ENCODE data around the gene NCBP2L. TPM values are rescaled to one million over a fixed set of nuclear protein-coding genes. Genes with fewer than 3 reads are reported as not detected.
A peak's percentile ranks its signal among the peaks of the same experiment; 100 is the strongest.

The NCBP2L gene
- total RNA-seq = not detected in 2 replicates

- DNase-seq (ENCODE audit: low read depth in 2 of 2) = no peak
Observed at GRCh38 chrX:107777536-107777832, at the start of gene NCBP2L. Gene NCBP2L, plus strand, starts transcription at chrX:107777733. Its CDS starts 16,488 bp downstream, at chrX:107794221.

GRCh38 chrX:107728371-107729099 lies 49.0 kb upstream of the NCBP2L start:
- DNase-seq (ENCODE audit: low read depth in 2 of 2) = no peak

GRCh38 chrX:107729558-107730297 lies 47.8 kb upstream of the NCBP2L start:
- DNase-seq (ENCODE audit: low read depth in 2 of 2) = peak in 1 of 2 donors; percentile 50

- DNase-seq (ENCODE audit: low read depth in 2 of 2) = no peak
Observed at GRCh38 chrX:107730298-107730655, 47.3 kb upstream of the NCBP2L start.

GRCh38 chrX:107730991-107731766 lies 46.4 kb upstream of the NCBP2L start:
- DNase-seq (ENCODE audit: low read depth in 2 of 2) = peak; percentile 45 to 79

- peak in 1 of 2 donors; percentile 87 for DNase-seq (ENCODE audit: low read depth in 2 of 2)
Observed at GRCh38 chrX:107731831-107732502, 45.6 kb upstream of the NCBP2L start.

- no peak for DNase-seq (ENCODE audit: low read depth in 2 of 2)
Observed at GRCh38 chrX:107733686-107734085, 43.8 kb upstream of the NCBP2L start.

GRCh38 chrX:107734646-107735045 lies 42.9 kb upstream of the NCBP2L start:
- peak; percentile 53 to 74 for DNase-seq (ENCODE audit: low read depth in 2 of 2)

GRCh38 chrX:107736781-107737531 lies 40.6 kb upstream of the NCBP2L start:
- peak; percentile 42 to 77 for DNase-seq (ENCODE audit: low read depth in 2 of 2)

GRCh38 chrX:107738272-107738671 lies 39.3 kb upstream of the NCBP2L start:
- no peak for DNase-seq (ENCODE audit: low read depth in 2 of 2)

GRCh38 chrX:107738768-107739167 lies 38.8 kb upstream of the NCBP2L start:
- DNase-seq (ENCODE audit: low read depth in 2 of 2) = no peak

- no peak for DNase-seq (ENCODE audit: low read depth in 2 of 2)
Observed at GRCh38 chrX:107739541-107739940, 38.0 kb upstream of the NCBP2L start.

GRCh38 chrX:107741404-107741790 lies 36.1 kb upstream of the NCBP2L start:
- DNase-seq (ENCODE audit: low read depth in 2 of 2) = no peak

- DNase-seq (ENCODE audit: low read depth in 2 of 2) = no peak
Observed at GRCh38 chrX:107742700-107743191, 34.8 kb upstream of the NCBP2L start.

GRCh38 chrX:107743995-107744394 lies 33.5 kb upstream of the NCBP2L start:
- no peak for DNase-seq (ENCODE audit: low read depth in 2 of 2)

GRCh38 chrX:107744868-107745267 lies 32.7 kb upstream of the NCBP2L start:
- DNase-seq (ENCODE audit: low read depth in 2 of 2) = no peak

GRCh38 chrX:107747596-107748161 lies 29.9 kb upstream of the NCBP2L start:
- no peak for DNase-seq (ENCODE audit: low read depth in 2 of 2)

GRCh38 chrX:107748506-107748905 lies 29.0 kb upstream of the NCBP2L start:
- DNase-seq (ENCODE audit: low read depth in 2 of 2) = no peak

- no peak for DNase-seq (ENCODE audit: low read depth in 2 of 2)
Observed at GRCh38 chrX:107750263-107750662, 27.3 kb upstream of the NCBP2L start.

- DNase-seq (ENCODE audit: low read depth in 2 of 2) = no peak
Observed at GRCh38 chrX:107750861-107751445, 26.6 kb upstream of the NCBP2L start.
